IPS-15b (cell line): ENCODE results near the gene MYDGF.

ENCODE experiments used
- H3K27me3 ChIP-seq: one replicate; pipeline ENCODE4 v1.6.1; 2013; ENCODE audit warnings: low read length; ENCODE audit not compliant: control insufficient read depth, insufficient read depth
- H3K36me3 ChIP-seq: one replicate; pipeline ENCODE4 v1.6.1; 2013; ENCODE audit warnings: low read length; ENCODE audit not compliant: control insufficient read depth, insufficient read depth
- H3K4me1 ChIP-seq: one replicate; pipeline ENCODE4 v1.6.1; 2013; ENCODE audit warnings: mild to moderate bottlenecking, low read length; ENCODE audit not compliant: control insufficient read depth, insufficient read depth
- H3K4me3 ChIP-seq: one replicate; pipeline ENCODE4 v1.5.1; 2013; ENCODE audit warnings: low read depth, low read length
- H3K9ac ChIP-seq: one replicate; pipeline ENCODE4 v1.6.1; 2013; ENCODE audit warnings: low read depth, mild to moderate bottlenecking, low read length
- H3K9me3 ChIP-seq: one replicate; pipeline ENCODE4 v1.6.1; 2013; ENCODE audit warnings: mild to moderate bottlenecking, low read length; ENCODE audit not compliant: control insufficient read depth, insufficient read depth

MYDGF gene

GRCh38 chr19:4649392-4650047 is 20.6 kb downstream of the MYDGF start:
- Histone ChIP-seq H3K9ac (no peak overlapping the region), H3K4me3 (no peak overlapping the region), H3K9me3 (no peaks in the 10 kb centered on the region), H3K36me3 (peaks cover 4% of the 10 kb centered on the region), H3K27me3 (no peaks in the 10 kb centered on the region), H3K4me1 (no peaks in the 10 kb centered on the region)

- Histone ChIP-seq H3K9ac (no peak overlapping the region), H3K27me3 (no peaks in the 10 kb centered on the region), H3K4me3 (no peak overlapping the region), H3K9me3 (no peaks in the 10 kb centered on the region), H3K36me3 (peaks cover 4% of the 10 kb centered on the region), H3K4me1 (no peaks in the 10 kb centered on the region)
These were observed 22.2 kb downstream of the MYDGF start for GRCh38 chr19:4647676-4648644.

- Histone ChIP-seq H3K9ac (no peak overlapping the region), H3K4me1 (no peaks in the 10 kb centered on the region), H3K9me3 (no peaks in the 10 kb centered on the region)
These were observed 24.4 kb downstream of the MYDGF start for GRCh38 chr19:4645718-4646117.

GRCh38 chr19:4642625-4643024 is 27.5 kb downstream of the MYDGF start:
- H3K36me3 ChIP-seq = peaks cover 4% of the 10 kb centered on the region
- H3K27me3 ChIP-seq = no peaks in the 10 kb centered on the region
- H3K9ac ChIP-seq = no peak overlapping the region
- no peaks in the 10 kb centered on the region for H3K9me3 ChIP-seq
- H3K4me3 ChIP-seq = no peak overlapping the region
- H3K4me1 ChIP-seq = no peaks in the 10 kb centered on the region

More at GRCh38 chr19:4645718-4646117, 24.4 kb downstream of the MYDGF start:
- Histone ChIP-seq H3K4me3 (no peak overlapping the region), H3K27me3 (no peaks in the 10 kb centered on the region), H3K36me3 (peaks cover 6% of the 10 kb centered on the region)

- peaks cover 13% of the 10 kb centered on the region for H3K27me3 ChIP-seq
- peaks cover 4% of the 10 kb centered on the region for H3K4me1 ChIP-seq
- no peak overlapping the region for H3K4me3 ChIP-seq
- no peaks in the 10 kb centered on the region for H3K9me3 ChIP-seq
- peaks cover 4% of the 10 kb centered on the region for H3K36me3 ChIP-seq
- H3K9ac ChIP-seq = no peak overlapping the region
These were observed 29.0 kb downstream of the MYDGF start for GRCh38 chr19:4641132-4641531.

- Histone ChIP-seq H3K36me3 (peaks cover 4% of the 10 kb centered on the region), H3K9ac (no peak overlapping the region), H3K4me1 (peaks cover 4% of the 10 kb centered on the region), H3K4me3 (peak overlapping the region; percentile 85), H3K9me3 (no peaks in the 10 kb centered on the region), H3K27me3 (peaks cover 13% of the 10 kb centered on the region)
These were observed 29.7 kb downstream of the MYDGF start for GRCh38 chr19:4640247-4641000.

GRCh38 chr19:4639531-4640246 is 30.5 kb downstream of the MYDGF start:
- Histone ChIP-seq H3K27me3 (peaks cover 13% of the 10 kb centered on the region), H3K36me3 (peaks cover 4% of the 10 kb centered on the region), H3K9me3 (no peaks in the 10 kb centered on the region), H3K4me3 (peak overlapping the region; percentile 85), H3K9ac (no peak overlapping the region), H3K4me1 (peaks cover 4% of the 10 kb centered on the region)

- peak within 1 kb of the TSS; percentile 79 for H3K9ac ChIP-seq
- no peaks in the 10 kb centered on the region for H3K9me3 ChIP-seq
- peaks cover 4% of the 10 kb centered on the region for H3K4me1 ChIP-seq
- H3K36me3 ChIP-seq = peaks cover 4% of the 10 kb centered on the region
- peak within 1 kb of the TSS; percentile 85 for H3K4me3 ChIP-seq
- peaks cover 13% of the 10 kb centered on the region for H3K27me3 ChIP-seq
These were observed 31.2 kb downstream of the MYDGF start, which contains the start of gene TNFAIP8L1 for GRCh38 chr19:4638828-4639530. Gene TNFAIP8L1, plus strand, starts transcription at chr19:4639516. Its CDS starts 12,354 bp downstream, at chr19:4651870.

- Histone ChIP-seq H3K27me3 (peaks cover 13% of the 10 kb centered on the region), H3K9ac (no peak overlapping the region), H3K36me3 (peaks cover 4% of the 10 kb centered on the region), H3K9me3 (no peaks in the 10 kb centered on the region), H3K4me3 (no peak overlapping the region), H3K4me1 (peaks cover 7% of the 10 kb centered on the region)
These were observed 31.8 kb downstream of the MYDGF start for GRCh38 chr19:4638317-4638716.

- Histone ChIP-seq H3K4me3 (peak overlapping the region; percentile 79), H3K36me3 (peaks cover 4% of the 10 kb centered on the region), H3K27me3 (peaks cover 13% of the 10 kb centered on the region), H3K4me1 (peaks cover 8% of the 10 kb centered on the region), H3K9ac (no peak overlapping the region), H3K9me3 (no peaks in the 10 kb centered on the region)
These were observed 33.4 kb downstream of the MYDGF start for GRCh38 chr19:4636761-4637160.
